PC-9 (cell line): ENCODE measurements around the gene COQ8A. TPM values are rescaled to one million over a fixed set of nuclear protein-coding genes. Genes with fewer than 3 reads are reported as not detected.

Experiments used
- Bru-seq: library from RNA; stranded (reverse); fragments of 400-500 nt; gene quantifications from one replicate; lab custom pipeline; 2021; lab: Mats Ljungman, UMichigan
- BruChase-seq, 2 experiments: library from RNA; stranded (reverse); fragments of 400-500 nt; gene quantifications; one replicate each; lab custom pipeline; 2021; lab: Mats Ljungman, UMichigan
- BruUV-seq: library from RNA; stranded (reverse); fragments of 400-500 nt; replicated peaks from 2 replicates; lab custom pipeline; 2021; lab: Mats Ljungman, UMichigan
- CTCF ChIA-PET: fragments of 300-600 bp; sonication (Branson Sonifier 250); formaldehyde crosslinking; loops from one replicate; lab custom pipeline; 2022; ENCODE audit warnings: antibody characterized with exemption; lab: Charles Lee
- POLR2A ChIA-PET: fragments of 300-600 bp; sonication (Branson Sonifier 250); formaldehyde crosslinking; loops from one replicate; lab custom pipeline; 2022; ENCODE audit warnings: antibody characterized with exemption; ENCODE audit not compliant: unreplicated experiment; lab: Charles Lee
- DNase-seq, 2 experiments: peaks; one replicate each; pipeline versions ENCODE4 v3.0.0 to v3.0.0-alpha.2; 2015 to 2022; ENCODE audit warnings: mixed read lengths in 1 of 2
- H2AFZ ChIP-seq: fragments of 200-600 bp; sonication (generic); 2 replicates; pipeline ENCODE4 v1.8.1; 2017; ENCODE audit warnings: antibody characterized with exemption
- H3F3A ChIP-seq: fragments of 200-600 bp; sonication (generic); 2 replicates; pipeline ENCODE4 v1.8.1; 2017; ENCODE audit warnings: antibody characterized with exemption, mild to moderate bottlenecking, low read depth; ENCODE audit not compliant: insufficient read depth
- H3K27ac ChIP-seq: fragments of 200-600 bp; sonication (generic); 2 replicates; pipeline ENCODE4 v1.6.1; 2016; ENCODE audit warnings: mixed run types
- H3K27me3 ChIP-seq: fragments of 200-600 bp; sonication (generic); 2 replicates; pipeline ENCODE4 v1.6.1; 2016; ENCODE audit warnings: low read depth, mixed run types; ENCODE audit not compliant: insufficient read depth
- H3K36me3 ChIP-seq: fragments of 200-600 bp; sonication (generic); 2 replicates; pipeline ENCODE4 v1.6.1; 2016; ENCODE audit warnings: low read depth, mixed run types
- H3K4me1 ChIP-seq: fragments of 200-600 bp; sonication (generic); replicated peaks from 2 replicates; pipeline ENCODE4 v1.6.1; 2016; ENCODE audit warnings: mixed run types; ENCODE audit not compliant: insufficient read depth
- H3K4me2 ChIP-seq: fragments of 200-600 bp; sonication (generic); 2 replicates; pipeline ENCODE4 v1.6.1; 2017; ENCODE audit warnings: mixed run types
- H3K4me3 ChIP-seq: fragments of 200-600 bp; sonication (generic); 2 replicates; pipeline ENCODE4 v1.6.1; 2016; ENCODE audit warnings: mixed run types
- H3K79me2 ChIP-seq: fragments of 200-600 bp; sonication (generic); 2 replicates; pipeline ENCODE4 v1.6.1; 2017; ENCODE audit warnings: low read depth, mixed run types
- H3K9me2 ChIP-seq: fragments of 200-600 bp; sonication (generic); 2 replicates; pipeline ENCODE4 v1.8.1; 2017; ENCODE audit warnings: mild to moderate bottlenecking; ENCODE audit not compliant: insufficient read depth
- H3K9me3 ChIP-seq: fragments of 200-600 bp; sonication (generic); 2 replicates; pipeline ENCODE4 v1.8.1; 2016; ENCODE audit warnings: low read depth; ENCODE audit not compliant: insufficient read depth
- H4K20me1 ChIP-seq: fragments of 200-600 bp; sonication (generic); 2 replicates; pipeline ENCODE4 v1.8.1; 2017; ENCODE audit not compliant: insufficient read depth
- CTCF ChIP-seq: fragments of 200-600 bp; sonication (generic); conservative IDR thresholded peaks from 2 replicates; pipeline ENCODE4 v1.6.1; 2017; ENCODE audit warnings: mixed run types, antibody characterized with exemption, mild to moderate bottlenecking, moderate library complexity
- EZH2 ChIP-seq: fragments of 200-600 bp; sonication (generic); IDR thresholded peaks from 2 replicates; pipeline ENCODE4 v1.8.0; 2017; ENCODE audit warnings: antibody characterized with exemption, low read depth
- intact Hi-C: fragments of 100-400 bp; cut with micrococcal nuclease; formaldehyde crosslinking; loops from one replicate; pipeline ENCODE4 v1.10.0; 2022; ENCODE audit not compliant: unreplicated experiment
- long read RNA-seq: library from polyadenylated mRNA; stranded (forward); transcript quantifications from one replicate; pipeline ENCODE4 v2.0.0, GENCODE V29; 2022
- total RNA-seq: library from RNA; stranded (reverse); gene quantifications from 2 replicates; pipeline ENCODE4 v1.2.3, GENCODE V29; 2021

COQ8A gene
- total RNA-seq (32.9 and 37.9 TPM in 2 replicates), Bru-seq, nascent RNA (percentile 46 among the genes with signal in this experiment), BruChase-seq, experiment 1, labeled RNA remaining after a 2-hour chase (percentile 43 among the genes with signal in this experiment), BruChase-seq, experiment 2, labeled RNA remaining after a 6-hour chase (percentile 46 among the genes with signal in this experiment)
- long read RNA-seq, transcript COQ8A-201 (15 exons, 2,872 nt): major isoform, 55 of 74 reads
- long read RNA-seq, partial matches to known transcripts: 6 of 74 reads
- long read RNA-seq, other reads (novel, unspliced or antisense): 12 of 74 reads

GRCh38 chr1:226940029-226940805 is at the start of gene COQ8A:
Gene COQ8A, plus strand, starts transcription at chr1:226940294. Its CDS starts 21,092 bp downstream, at chr1:226961386.
- no peaks in the 10 kb centered on the region for H3K36me3 ChIP-seq
- H3K79me2 ChIP-seq: peaks cover 35% of the 10 kb centered on the region
- peak within 1 kb of the TSS; percentile 92 for H3K4me2 ChIP-seq
- peaks cover 6% of the 10 kb centered on the region; the same call in 1 of the 2 replicates for H3F3A ChIP-seq
- H4K20me1 ChIP-seq: no peaks in the 10 kb centered on the region; the same call in 1 of the 2 replicates
- H3K9me2 ChIP-seq: no peaks in the 10 kb centered on the region
- H3K4me1 ChIP-seq: peaks cover 19% of the 10 kb centered on the region
- no peaks in the 10 kb centered on the region for H3K27me3 ChIP-seq
- peak within 1 kb of the TSS; percentile 87 for H3K27ac ChIP-seq
- DNase-seq: peak; percentile 97 to 100
- peak within 1 kb of the TSS; percentile 95 for H2AFZ ChIP-seq
- CTCF ChIA-PET: interaction anchor here (0.6 kb wide), 1 partner anchor 603 kb away, joined by 3 read pairs; no protein-coding TSS in a partner anchor
- intact Hi-C loops: no loop called here
- no peaks in the 10 kb centered on the region; the same call in 1 of the 2 replicates for H3K9me3 ChIP-seq
- POLR2A ChIA-PET: interaction anchor here (0.5 to 0.7 kb wide), 6 partner anchors 65 to 756 kb away, joined by 3 to 6 read pairs (median 3); partner anchors contain the start of gene PARP1
- no TSS peak for BruUV-seq
- peak within 1 kb of the TSS; percentile 69 for H3K4me3 ChIP-seq
- TF ChIP-seq CTCF (no peak), EZH2 (no peak)

GRCh38 chr1:226890331-226891108 is 49.6 kb upstream of the COQ8A start:
- Histone ChIP-seq H3K9me2 (no peaks in the 10 kb centered on the region), H3K27me3 (no peaks in the 10 kb centered on the region), H3K4me1 (no peaks in the 10 kb centered on the region), H3K79me2 (no peaks in the 10 kb centered on the region), H3K9me3 (no peaks in the 10 kb centered on the region), H3K27ac (no peak overlapping the region), H2AFZ (no peak overlapping the region), H4K20me1 (no peaks in the 10 kb centered on the region), H3K4me2 (no peak overlapping the region), H3K4me3 (no peak overlapping the region), H3F3A (no peaks in the 10 kb centered on the region), H3K36me3 (peaks cover 4% of the 10 kb centered on the region)
- DNase-seq: no peak
- TF ChIP-seq CTCF (no peak), EZH2 (no peak)
- no TSS peak for BruUV-seq
- CTCF ChIA-PET: no interaction called here
- POLR2A ChIA-PET: no interaction called here
- intact Hi-C loops: no loop called here

GRCh38 chr1:226891346-226891745 is 48.7 kb upstream of the COQ8A start:
- Histone ChIP-seq H2AFZ (no peak overlapping the region), H3K4me3 (no peak overlapping the region), H3K4me1 (no peaks in the 10 kb centered on the region), H4K20me1 (no peaks in the 10 kb centered on the region), H3K27me3 (no peaks in the 10 kb centered on the region), H3K36me3 (no peaks in the 10 kb centered on the region; the same call in none of the 2 replicates), H3K9me3 (no peaks in the 10 kb centered on the region), H3K79me2 (no peaks in the 10 kb centered on the region), H3K4me2 (no peak overlapping the region), H3F3A (no peaks in the 10 kb centered on the region), H3K27ac (no peak overlapping the region), H3K9me2 (no peaks in the 10 kb centered on the region)
- CTCF ChIA-PET: no interaction called here
- TF ChIP-seq CTCF: no peak
- no peak for TF ChIP-seq EZH2
- intact Hi-C loops: no loop called here
- POLR2A ChIA-PET: no interaction called here
- DNase-seq: no peak
- BruUV-seq: no TSS peak
